HepG2 (cell line): ENCODE data around the gene TNXB. TPM values are rescaled to one million over a fixed set of nuclear protein-coding genes. Genes with fewer than 3 reads are reported as not detected.

ENCODE experiments used
- ATM ChIP-seq: fragments of 450-650 bp; IDR thresholded peaks from 2 replicates; pipeline ENCODE4 v1.7.1; 2017; ENCODE audit warnings: mild to moderate bottlenecking, borderline replicate concordance
- BORCS8-MEF2B ChIP-seq: sonication (generic); formaldehyde crosslinking; IDR thresholded peaks from 2 replicates; pipeline ENCODE4 v1.8.0; 2022; ENCODE audit warnings: mild to moderate bottlenecking, missing genetic modification reagents
- BRCA1 ChIP-seq: sonication (generic); formaldehyde crosslinking; IDR thresholded peaks from 2 replicates; pipeline ENCODE4 v1.4.0; 2020; ENCODE audit warnings: missing genetic modification reagents
- ELF4 ChIP-seq: sonication (generic); formaldehyde crosslinking; IDR thresholded peaks from 2 replicates; pipeline ENCODE4 v1.5.0; 2020; ENCODE audit warnings: missing genetic modification reagents, mild to moderate bottlenecking, moderate library complexity, borderline replicate concordance
- HOXA7 ChIP-seq: sonication (generic); formaldehyde crosslinking; IDR thresholded peaks from 2 replicates; pipeline ENCODE4 v1.8.1; 2022; ENCODE audit warnings: mild to moderate bottlenecking, missing genetic modification reagents, moderate library complexity
- KLF15 ChIP-seq: sonication (generic); formaldehyde crosslinking; IDR thresholded peaks from 2 replicates; pipeline ENCODE4 v1.8.1; 2023; ENCODE audit warnings: borderline replicate concordance, mild to moderate bottlenecking, inconsistent platforms, missing genetic modification reagents, mixed read lengths
- MEIS1 ChIP-seq: sonication (generic); formaldehyde crosslinking; IDR thresholded peaks from 2 replicates; pipeline ENCODE4 v1.9.0; 2021; ENCODE audit warnings: mild to moderate bottlenecking, missing genetic modification reagents, moderate library complexity, borderline replicate concordance
- NCOA5 ChIP-seq: sonication (generic); formaldehyde crosslinking; IDR thresholded peaks from 2 replicates; pipeline ENCODE4 v1.4.0; 2020; ENCODE audit warnings: missing genetic modification reagents
- PCBP1 ChIP-seq: fragments of 200-400 bp; formaldehyde crosslinking; IDR thresholded peaks from 2 replicates; pipeline ENCODE4 v1.6.1; 2017; ENCODE audit warnings: mild to moderate bottlenecking, low read depth, low read length, borderline replicate concordance
- PHF20 ChIP-seq: sonication (generic); formaldehyde crosslinking; IDR thresholded peaks from 2 replicates; pipeline ENCODE4 v1.5.0; 2020; ENCODE audit warnings: mild to moderate bottlenecking, missing genetic modification reagents
- POGZ ChIP-seq: sonication (generic); formaldehyde crosslinking; IDR thresholded peaks from 2 replicates; pipeline ENCODE4 v1.4.0; 2020; ENCODE audit warnings: mild to moderate bottlenecking, missing genetic modification reagents
- SP1 ChIP-seq, 2 experiments: fragments of 450-650 bp in 1 of 2; sonication (generic) in 1 of 2; formaldehyde crosslinking in 1 of 2; IDR thresholded peaks; 2 replicates each; pipeline versions ENCODE4 v1.4.0 to v1.6.1; 2016 to 2020; ENCODE audit warnings: missing genetic modification reagents in 1 of 2
- SPEN ChIP-seq: sonication (generic); formaldehyde crosslinking; IDR thresholded peaks from 2 replicates; pipeline ENCODE4 v1.5.1; 2020; ENCODE audit warnings: low read depth, mild to moderate bottlenecking, missing genetic modification reagents
- ZKSCAN8 ChIP-seq: IDR thresholded peaks from 2 replicates; pipeline ENCODE4 v1.6.1; 2016; ENCODE audit warnings: borderline replicate concordance, missing genetic modification reagents, missing compliant biosample characterization
- ZNF281 ChIP-seq: sonication (generic); formaldehyde crosslinking; IDR thresholded peaks from 2 replicates; pipeline ENCODE4 v1.4.0; 2020; ENCODE audit warnings: missing genetic modification reagents, borderline replicate concordance
- ZNF547 ChIP-seq: sonication (generic); formaldehyde crosslinking; IDR thresholded peaks from 2 replicates; pipeline ENCODE4 v1.5.1; 2020; ENCODE audit warnings: mild to moderate bottlenecking, missing genetic modification reagents
- ZNF891 ChIP-seq: sonication (generic); formaldehyde crosslinking; IDR thresholded peaks from 2 replicates; pipeline ENCODE4 v1.5.0; 2020; ENCODE audit warnings: mild to moderate bottlenecking, missing genetic modification reagents
- polyA plus RNA-seq, 8 experiments: library from polyadenylated mRNA; depleted of rRNA in 3 of 8; stranded (reverse) in 7 of 8; unstranded in 1 of 8; fragments of >200 nt; fragmentation: Illumina TruSeq in 4 of 8; extraction: Trizol in 4 of 8; gene quantifications; 2 replicates each; pipeline versions ENCODE4 v1.2.1 to v1.2.3, GENCODE V29; 2011 to 2016; ENCODE audit warnings: low read depth in 4 of 8, missing spikeins in 1 of 8, mixed read lengths in 1 of 8; ENCODE audit not compliant: insufficient read depth in 1 of 8
- total RNA-seq, 5 experiments: library from RNA; depleted of rRNA; stranded (reverse); fragments of >200 nt; fragmentation: Illumina TruSeq; extraction: Trizol; gene quantifications; 2 replicates each; pipeline ENCODE4 v1.2.3, GENCODE V29; 2016; ENCODE audit warnings: low read depth in 1 of 5
- TF ChIP-seq, protein P1 (sequence below): sonication (generic); formaldehyde crosslinking; IDR thresholded peaks from 2 replicates; pipeline ENCODE4 v1.4.0; 2020; ENCODE audit warnings: missing genetic modification reagents

The TNXB gene
- total and polyA plus RNA-seq, 2 of the 13 experiments (the other 11 are each of a cell fraction or from before 2014, with no cell fraction given): 1.6 to 2.7 TPM

DNA sequence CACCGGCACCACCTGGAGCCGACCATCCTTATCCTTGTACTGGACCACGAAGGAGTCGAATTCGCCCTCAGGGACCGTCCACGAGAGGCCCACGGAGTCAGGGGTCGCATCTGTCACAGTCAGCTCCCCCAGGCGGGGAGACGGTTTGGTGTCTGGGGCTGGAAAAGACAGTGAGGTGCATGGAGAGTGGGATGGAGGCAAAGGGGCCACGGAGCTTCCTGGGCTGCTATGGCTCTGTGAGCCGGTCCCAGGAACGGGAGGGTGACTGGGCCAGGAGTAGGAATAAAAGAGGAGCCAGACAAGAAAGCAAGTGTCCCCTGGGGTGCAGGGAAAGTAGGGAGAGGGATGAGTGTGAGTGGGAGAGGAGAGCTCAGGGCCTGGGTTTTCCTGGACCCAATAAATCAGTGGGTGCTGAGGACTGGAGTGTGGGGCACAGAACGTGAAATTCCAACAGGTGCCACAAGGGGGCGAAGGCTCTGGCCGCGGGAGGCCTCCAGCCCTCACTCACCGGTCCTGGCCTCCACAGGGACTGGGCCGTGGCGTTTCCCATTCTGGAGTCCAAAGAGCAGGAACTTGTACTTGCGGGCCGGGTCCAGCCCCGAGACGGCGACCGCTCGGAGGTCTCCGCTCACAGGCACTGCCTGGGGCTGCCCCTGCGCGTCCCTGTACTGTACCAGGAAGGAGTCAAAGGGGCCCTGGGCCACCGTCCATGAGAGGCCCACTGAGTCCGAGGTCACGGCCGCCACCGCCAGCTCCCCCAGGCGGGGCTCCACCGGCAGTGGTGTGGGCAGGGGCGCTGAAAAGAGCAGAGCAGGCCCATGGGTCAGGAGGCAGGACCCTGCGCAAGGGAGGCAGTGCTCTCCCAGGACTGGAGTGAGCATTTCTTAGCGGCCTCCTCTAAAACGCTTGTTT is 61.0 kb downstream of the TNXB start (continued):
- TF ChIP-seq ZNF281 (CRISPR knock-in tag): 0 out of 2 replicates have a peak, but pooled peaks have one; percentile 24
- peak; percentile 89 for TF ChIP-seq POGZ (CRISPR knock-in tag)
- peak; percentile 78; the same call in 1 of the 2 replicates for TF ChIP-seq ZKSCAN8 (CRISPR knock-in tag)
- TF ChIP-seq NCOA5: no peak
- TF ChIP-seq ATM: no peak
- TF ChIP-seq ZNF891: no peak
- peak; percentile 91 for TF ChIP-seq SPEN (CRISPR knock-in tag)
- no peak for TF ChIP-seq SP1 (IDR thresholded peaks at IDR 0.05)
- TF ChIP-seq SP1 (CRISPR knock-in tag; IDR thresholded peaks at IDR 0.05): peak; percentile 58
- no peak for TF ChIP-seq HOXA7 (CRISPR knock-in tag)
- TF ChIP-seq BORCS8-MEF2B (CRISPR knock-in tag): peak; percentile 87
- no peak; the same call in 1 of the 2 replicates for TF ChIP-seq KLF15 (CRISPR knock-in tag)
- TF ChIP-seq, protein P1, sequence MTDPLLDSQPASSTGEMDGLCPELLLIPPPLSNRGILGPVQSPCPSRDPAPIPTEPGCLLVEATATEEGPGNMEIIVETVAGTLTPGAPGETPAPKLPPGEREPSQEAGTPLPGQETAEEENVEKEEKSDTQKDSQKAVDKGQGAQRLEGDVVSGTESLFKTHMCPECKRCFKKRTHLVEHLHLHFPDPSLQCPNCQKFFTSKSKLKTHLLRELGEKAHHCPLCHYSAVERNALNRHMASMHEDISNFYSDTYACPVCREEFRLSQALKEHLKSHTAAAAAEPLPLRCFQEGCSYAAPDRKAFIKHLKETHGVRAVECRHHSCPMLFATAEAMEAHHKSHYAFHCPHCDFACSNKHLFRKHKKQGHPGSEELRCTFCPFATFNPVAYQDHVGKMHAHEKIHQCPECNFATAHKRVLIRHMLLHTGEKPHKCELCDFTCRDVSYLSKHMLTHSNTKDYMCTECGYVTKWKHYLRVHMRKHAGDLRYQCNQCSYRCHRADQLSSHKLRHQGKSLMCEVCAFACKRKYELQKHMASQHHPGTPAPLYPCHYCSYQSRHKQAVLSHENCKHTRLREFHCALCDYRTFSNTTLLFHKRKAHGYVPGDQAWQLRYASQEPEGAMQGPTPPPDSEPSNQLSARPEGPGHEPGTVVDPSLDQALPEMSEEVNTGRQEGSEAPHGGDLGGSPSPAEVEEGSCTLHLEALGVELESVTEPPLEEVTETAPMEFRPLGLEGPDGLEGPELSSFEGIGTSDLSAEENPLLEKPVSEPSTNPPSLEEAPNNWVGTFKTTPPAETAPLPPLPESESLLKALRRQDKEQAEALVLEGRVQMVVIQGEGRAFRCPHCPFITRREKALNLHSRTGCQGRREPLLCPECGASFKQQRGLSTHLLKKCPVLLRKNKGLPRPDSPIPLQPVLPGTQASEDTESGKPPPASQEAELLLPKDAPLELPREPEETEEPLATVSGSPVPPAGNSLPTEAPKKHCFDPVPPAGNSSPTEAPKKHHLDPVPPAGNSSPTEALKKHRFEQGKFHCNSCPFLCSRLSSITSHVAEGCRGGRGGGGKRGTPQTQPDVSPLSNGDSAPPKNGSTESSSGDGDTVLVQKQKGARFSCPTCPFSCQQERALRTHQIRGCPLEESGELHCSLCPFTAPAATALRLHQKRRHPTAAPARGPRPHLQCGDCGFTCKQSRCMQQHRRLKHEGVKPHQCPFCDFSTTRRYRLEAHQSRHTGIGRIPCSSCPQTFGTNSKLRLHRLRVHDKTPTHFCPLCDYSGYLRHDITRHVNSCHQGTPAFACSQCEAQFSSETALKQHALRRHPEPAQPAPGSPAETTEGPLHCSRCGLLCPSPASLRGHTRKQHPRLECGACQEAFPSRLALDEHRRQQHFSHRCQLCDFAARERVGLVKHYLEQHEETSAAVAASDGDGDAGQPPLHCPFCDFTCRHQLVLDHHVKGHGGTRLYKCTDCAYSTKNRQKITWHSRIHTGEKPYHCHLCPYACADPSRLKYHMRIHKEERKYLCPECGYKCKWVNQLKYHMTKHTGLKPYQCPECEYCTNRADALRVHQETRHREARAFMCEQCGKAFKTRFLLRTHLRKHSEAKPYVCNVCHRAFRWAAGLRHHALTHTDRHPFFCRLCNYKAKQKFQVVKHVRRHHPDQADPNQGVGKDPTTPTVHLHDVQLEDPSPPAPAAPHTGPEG (CRISPR knock-in tag): peak; percentile 72; the same call in 1 of the 2 replicates
- peak; percentile 70; the same call in 1 of the 2 replicates for TF ChIP-seq PHF20 (CRISPR knock-in tag)
- peak; percentile 93; the same call in 1 of the 2 replicates for TF ChIP-seq ZNF547 (CRISPR knock-in tag)
- no peak for TF ChIP-seq ELF4
- TF ChIP-seq MEIS1: 0 out of 2 replicates have a peak, but pooled peaks have one; percentile 57
- no peak for TF ChIP-seq BRCA1 (CRISPR knock-in tag)
- 0 out of 2 replicates have a peak, but pooled peaks have one; percentile 72 for TF ChIP-seq PCBP1
